Esophagus muscularis mucosa (tissue), 4 donors: ENCODE data around the gene COL27A1. TPM values are rescaled to one million over a fixed set of nuclear protein-coding genes. Genes with fewer than 3 reads are reported as not detected.

Experiments
- DNase-seq: peaks from one replicate; pipeline ENCODE4 v3.0.0-alpha.2; 2017; ENCODE audit errors: extremely low spot score
- H3K27ac ChIP-seq, 4 donors: fragments of 200-600 bp; sonication (generic); replicated peaks in 1 of 4; 1 replicate in 3 of 4; 2 replicates in 1 of 4; pipeline ENCODE4 v1.5.1; 2016 to 2019; ENCODE audit warnings: mild to moderate bottlenecking in 1 of 4
- H3K27me3 ChIP-seq, 4 donors: fragments of 200-600 bp; sonication (generic); one replicate each; pipeline versions ENCODE4 v1.5.1 to v1.6.0; 2016 to 2019
- H3K36me3 ChIP-seq, 4 donors: fragments of 200-600 bp; sonication (generic); one replicate each; pipeline ENCODE4 v1.5.1; 2016 to 2019
- H3K4me1 ChIP-seq, 4 donors: fragments of 200-600 bp; sonication (generic); one replicate each; pipeline ENCODE4 v1.5.1; 2016 to 2019
- H3K4me3 ChIP-seq, 4 donors: fragments of 200-600 bp; sonication (generic); 1 replicate in 2 of 4; 2 replicates in 2 of 4; pipeline ENCODE4 v1.5.1; 2016 to 2019; ENCODE audit warnings: mild to moderate bottlenecking in 4 of 4, moderate library complexity in 1 of 4
- H3K9me3 ChIP-seq, 4 donors: fragments of 200-600 bp; sonication (generic); 1 replicate in 3 of 4; 2 replicates in 1 of 4; pipeline ENCODE4 v1.5.1; 2016 to 2019
- EP300 ChIP-seq: sonication (generic); formaldehyde crosslinking; IDR thresholded peaks from one replicate; pipeline ENCODE4 v1.6.1; 2017; ENCODE audit warnings: antibody characterized with exemption
- POLR2A ChIP-seq: fragments of 450-650 bp; IDR thresholded peaks from one replicate; pipeline ENCODE4 v1.6.1; 2017; ENCODE audit warnings: antibody characterized with exemption, moderate library complexity, mild to moderate bottlenecking, low read depth
- POLR2AphosphoS5 ChIP-seq, 2 donors: sonication (generic); formaldehyde crosslinking; IDR thresholded peaks; one replicate each; pipeline ENCODE4 v1.6.1; 2017; ENCODE audit warnings: antibody characterized with exemption in 2 of 2
- WGBS: methylation state at CpG from one replicate; pipeline ENCODE4 v1.1.5; 2018; 5-methylcytosine and 5-hydroxymethylcytosine counted together
- intact Hi-C: fragments of 100-400 bp; cut with DNase I; formaldehyde crosslinking; loops from one replicate; pipeline ENCODE4 v1.15.1; 2023
- total RNA-seq, 4 donors: library from RNA; depleted of rRNA; stranded (reverse); fragments of >200 nt; gene quantifications; one replicate each; pipeline versions ENCODE4 v1.1.0 to v1.2.1, GENCODE V29; 2016
- TF ChIP-seq, protein P1 (sequence below), 3 experiments: fragments of 200-600 bp in 2 of 3; fragments of 450-650 bp in 1 of 3; sonication (generic) in 2 of 3; IDR thresholded peaks; one replicate each; pipeline ENCODE4 v1.5.1; 2017 to 2019; ENCODE audit warnings: antibody characterized with exemption in 3 of 3, mild to moderate bottlenecking in 2 of 3, moderate library complexity in 1 of 3

COL27A1 gene
- total RNA-seq, 4 donors from 2014 or later, result 1.8 to 3.3 (median 2.7) TPM

- TF ChIP-seq, protein P1, sequence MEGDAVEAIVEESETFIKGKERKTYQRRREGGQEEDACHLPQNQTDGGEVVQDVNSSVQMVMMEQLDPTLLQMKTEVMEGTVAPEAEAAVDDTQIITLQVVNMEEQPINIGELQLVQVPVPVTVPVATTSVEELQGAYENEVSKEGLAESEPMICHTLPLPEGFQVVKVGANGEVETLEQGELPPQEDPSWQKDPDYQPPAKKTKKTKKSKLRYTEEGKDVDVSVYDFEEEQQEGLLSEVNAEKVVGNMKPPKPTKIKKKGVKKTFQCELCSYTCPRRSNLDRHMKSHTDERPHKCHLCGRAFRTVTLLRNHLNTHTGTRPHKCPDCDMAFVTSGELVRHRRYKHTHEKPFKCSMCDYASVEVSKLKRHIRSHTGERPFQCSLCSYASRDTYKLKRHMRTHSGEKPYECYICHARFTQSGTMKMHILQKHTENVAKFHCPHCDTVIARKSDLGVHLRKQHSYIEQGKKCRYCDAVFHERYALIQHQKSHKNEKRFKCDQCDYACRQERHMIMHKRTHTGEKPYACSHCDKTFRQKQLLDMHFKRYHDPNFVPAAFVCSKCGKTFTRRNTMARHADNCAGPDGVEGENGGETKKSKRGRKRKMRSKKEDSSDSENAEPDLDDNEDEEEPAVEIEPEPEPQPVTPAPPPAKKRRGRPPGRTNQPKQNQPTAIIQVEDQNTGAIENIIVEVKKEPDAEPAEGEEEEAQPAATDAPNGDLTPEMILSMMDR (IDR thresholded peaks at IDR 0.05), result no peak
- peaks cover 0 to 3% (median 1%) of the 10 kb centered on the region in 4 donors for H3K36me3 ChIP-seq
- H3K27ac ChIP-seq, result no peak overlapping the region
- H3K9me3 ChIP-seq, result no peaks in the 10 kb centered on the region
- H3K4me3 ChIP-seq, result no peak overlapping the region
- no peaks in the 10 kb centered on the region for H3K27me3 ChIP-seq
- WGBS, result 93% methylated on average over 3 of the region's 3 CpGs
- peaks cover 0 to 5% (median 0%) of the 10 kb centered on the region in 4 donors for H3K4me1 ChIP-seq
- DNase-seq, result no peak
- intact Hi-C loops, result no loop called here
These were observed 124.4 kb downstream of the COL27A1 start for GRCh38 chr9:114279693-114280092.

DNA sequence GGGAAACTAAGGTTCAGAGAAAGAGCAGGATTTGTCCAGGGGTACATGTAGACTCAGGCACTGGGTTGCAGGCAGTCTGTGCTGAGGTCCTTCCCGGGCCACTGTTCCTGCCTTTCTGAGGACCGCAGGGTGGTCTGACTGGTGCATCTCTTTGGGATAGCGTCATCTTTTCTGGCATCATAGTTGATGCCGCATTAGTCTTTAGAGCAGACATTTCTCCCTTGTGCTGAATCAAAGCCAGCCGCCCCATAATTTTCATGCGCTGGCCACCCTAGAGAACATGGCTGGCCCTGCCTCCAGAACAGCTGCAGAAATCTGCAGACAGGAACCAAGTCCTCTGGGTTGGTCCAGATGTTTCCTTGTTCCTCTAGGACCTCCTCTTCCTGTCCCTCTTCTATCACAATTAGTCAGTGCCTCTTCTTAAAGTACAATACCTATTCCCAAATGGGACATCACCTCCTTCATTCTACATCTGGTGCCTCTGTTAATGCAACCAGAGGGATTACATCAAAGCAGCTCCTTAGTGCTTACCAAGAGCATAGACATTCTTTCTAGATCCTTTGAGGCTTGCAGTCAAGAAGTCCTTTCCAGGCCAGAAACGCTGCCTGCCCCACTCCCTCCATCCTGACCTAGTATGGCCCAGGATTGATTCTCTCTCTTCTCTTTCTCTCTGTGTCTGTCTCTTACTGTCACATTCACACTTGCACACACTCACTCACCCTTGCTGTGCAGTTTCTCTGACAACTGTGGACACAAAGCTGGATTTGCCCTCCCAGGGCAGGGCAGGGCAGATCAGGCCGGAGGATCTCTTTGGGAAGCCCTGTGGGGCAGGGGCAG, 125.5 kb downstream of the COL27A1 start:
- no peak for DNase-seq
- intact Hi-C loops, result no loop called here

GRCh38 chr9:114281473-114282103, 126.3 kb downstream of the COL27A1 start:
- Histone ChIP-seq H3K9me3 (no peaks in the 10 kb centered on the region), H3K27me3 (no peaks in the 10 kb centered on the region), H3K27ac (no peak overlapping the region), H3K4me3 (no peak overlapping the region), H3K36me3 (peaks cover 0 to 3% (median 0%) of the 10 kb centered on the region in 4 donors), H3K4me1 (peaks cover 0 to 5% (median 0%) of the 10 kb centered on the region in 4 donors)
- TF ChIP-seq EP300 (no peak), POLR2A (no peak), POLR2AphosphoS5 (IDR thresholded peaks at IDR 0.05) (no peak)
- TF ChIP-seq, protein P1 (IDR thresholded peaks at IDR 0.05), result no peak
- WGBS, result 95% methylated on average over 8 of the region's 12 CpGs
- intact Hi-C loops, result no loop called here
- no peak for DNase-seq

More for the DNA sequence above, 125.5 kb downstream of the COL27A1 start:
- WGBS, result 83% methylated on average over 8 of the region's 8 CpGs
- Histone ChIP-seq H3K27ac (no peak overlapping the region), H3K9me3 (no peaks in the 10 kb centered on the region), H3K27me3 (no peaks in the 10 kb centered on the region), H3K4me3 (no peak overlapping the region), H3K36me3 (peaks cover 0 to 3% (median 0%) of the 10 kb centered on the region in 4 donors), H3K4me1 (peaks cover 0 to 5% (median 0%) of the 10 kb centered on the region in 4 donors)
- TF ChIP-seq, protein P1 (IDR thresholded peaks at IDR 0.05), result no peak
- TF ChIP-seq POLR2A (no peak), EP300 (no peak), POLR2AphosphoS5 (IDR thresholded peaks at IDR 0.05) (no peak)

DNA sequence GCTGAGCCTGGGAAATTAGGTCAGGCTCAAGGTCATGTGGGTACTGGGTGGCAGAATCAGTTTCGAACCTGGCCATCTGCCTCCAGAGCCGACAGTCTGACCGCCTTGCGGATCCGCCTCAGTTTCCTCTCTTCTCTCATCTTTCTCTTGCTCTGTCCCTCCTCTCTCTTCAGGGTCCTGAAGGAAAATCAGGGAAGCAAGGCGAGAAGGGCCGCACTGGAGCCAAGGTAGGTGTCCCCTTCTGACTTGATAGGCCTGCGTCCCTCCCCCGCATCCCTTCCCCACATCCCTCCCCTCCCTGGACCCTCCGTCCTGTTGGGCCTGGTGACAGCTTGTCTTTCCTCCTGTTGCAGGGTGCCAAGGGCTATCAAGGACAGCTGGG, 126.8 kb downstream of the COL27A1 start:
- no peaks in the 10 kb centered on the region for H3K27me3 ChIP-seq
- H3K4me1 ChIP-seq, result peaks cover 0 to 5% (median 0%) of the 10 kb centered on the region in 4 donors
- intact Hi-C loops, result no loop called here
- no peak for DNase-seq
- no peak overlapping the region for H3K4me3 ChIP-seq
- H3K9me3 ChIP-seq, result no peaks in the 10 kb centered on the region
- TF ChIP-seq POLR2A, result no peak
- TF ChIP-seq POLR2AphosphoS5 (IDR thresholded peaks at IDR 0.05), result no peak
- TF ChIP-seq EP300, result no peak
- TF ChIP-seq, protein P1 (IDR thresholded peaks at IDR 0.05), result no peak
- peaks cover 0 to 3% (median 0%) of the 10 kb centered on the region in 4 donors for H3K36me3 ChIP-seq
- H3K27ac ChIP-seq, result no peak overlapping the region
- WGBS, result 97% methylated on average over 10 of the region's 10 CpGs
